ENCODE data around the gene PMEPA1. TPM values are rescaled to one million over a fixed set of nuclear protein-coding genes. Genes with fewer than 3 reads are reported as not detected.

The PMEPA1 gene
- total and polyA plus RNA-seq, 5 experiments from 2014 or later: 1.6 to 14.3 (median 5.0) TPM

DNA sequence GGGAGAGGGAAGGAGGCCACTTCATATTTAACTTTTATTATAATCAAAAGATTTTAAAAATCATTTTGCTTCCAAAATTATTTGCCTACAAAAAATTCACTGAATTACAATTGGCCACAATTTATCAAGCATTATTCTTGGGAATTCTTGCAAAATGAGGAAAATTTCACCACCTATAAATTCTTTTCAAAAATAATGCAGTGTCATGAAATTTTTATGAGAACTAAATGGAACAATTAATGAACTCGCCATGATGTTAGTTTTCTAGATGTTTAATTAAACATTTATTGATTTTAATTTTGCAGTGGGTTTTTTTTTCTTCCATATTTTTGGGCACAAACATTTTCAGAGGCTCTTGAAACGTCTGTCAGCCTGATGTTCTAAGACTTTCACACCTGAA lies 83.8 kb downstream of the PMEPA1 start:
- no peak for ATAC-seq
- peak overlapping the region; percentile 46 to 99 (median 88) for H3K27ac Mint-ChIP-seq
- H3K27me3 Mint-ChIP-seq: no peaks in the 10 kb centered on the region
- peaks cover 0 to 17% (median 5%) of the 10 kb centered on the region in 9 donors for H3K9me3 Mint-ChIP-seq
- no peak for DNase-seq
- POLR2A ChIA-PET: interaction anchor here (6.7 kb wide), 1 partner anchor 8 kb away, joined by 239 read pairs; the partner anchor contains the start of gene ZBP1
- H3K4me1 Mint-ChIP-seq: peaks cover 33 to 89% (median 81%) of the 10 kb centered on the region in 4 donors
- peak overlapping the region in 9 of 10 donors; percentile 22 to 96 (median 67) for H3K4me3 Mint-ChIP-seq
- H3K36me3 Mint-ChIP-seq: peaks cover 9 to 24% (median 14%) of the 10 kb centered on the region in 3 donors

DNA sequence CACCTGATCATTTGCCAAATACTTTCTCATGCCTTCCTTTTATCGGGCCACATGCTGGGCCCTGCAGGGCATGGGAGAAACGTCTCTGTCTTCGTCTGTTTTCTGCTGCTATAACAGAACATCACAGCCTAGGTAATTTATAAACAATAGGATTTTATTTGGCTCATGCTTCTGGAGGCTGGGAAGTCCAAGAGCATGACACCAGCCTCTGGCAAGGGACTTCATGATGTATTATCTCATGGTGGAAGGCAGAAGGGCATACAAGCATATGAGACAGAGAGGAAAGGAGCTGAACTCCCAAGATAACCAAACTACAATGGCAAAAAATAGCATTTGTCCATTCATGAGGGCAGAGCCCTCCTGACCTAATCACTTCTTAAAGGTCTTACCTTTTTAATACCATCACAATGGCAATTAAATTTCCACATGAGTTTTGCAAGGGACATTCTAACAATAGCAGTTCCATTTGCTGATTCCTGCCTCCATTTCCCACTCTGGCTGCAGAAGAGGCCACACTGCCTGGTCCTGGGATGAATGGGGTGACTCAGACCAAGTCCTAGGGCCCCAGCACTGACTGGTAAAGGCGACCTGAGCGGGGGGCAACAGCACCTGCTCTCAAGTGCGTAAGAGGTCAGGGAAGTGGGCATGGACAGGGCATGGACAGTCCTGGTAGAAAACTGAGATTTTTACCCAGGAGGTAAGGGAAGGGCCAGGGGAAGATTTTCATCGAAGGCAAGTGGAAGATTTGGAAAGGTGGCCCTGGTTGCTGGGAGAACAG lies 84.4 kb downstream of the PMEPA1 start:
- H3K27ac Mint-ChIP-seq: peak overlapping the region in 8 of 10 donors; percentile 48 to 89 (median 74)
- H3K9me3 Mint-ChIP-seq: peaks cover 0 to 17% (median 5%) of the 10 kb centered on the region in 9 donors
- POLR2A ChIA-PET: no interaction called here
- ATAC-seq (no peak), DNase-seq (no peak)
- no peaks in the 10 kb centered on the region for H3K27me3 Mint-ChIP-seq
- peaks cover 34 to 89% (median 81%) of the 10 kb centered on the region in 4 donors for H3K4me1 Mint-ChIP-seq
- H3K4me3 Mint-ChIP-seq: peak overlapping the region in 7 of 10 donors; percentile 13 to 96 (median 72)
- peaks cover 9 to 24% (median 14%) of the 10 kb centered on the region in 3 donors for H3K36me3 Mint-ChIP-seq

DNA sequence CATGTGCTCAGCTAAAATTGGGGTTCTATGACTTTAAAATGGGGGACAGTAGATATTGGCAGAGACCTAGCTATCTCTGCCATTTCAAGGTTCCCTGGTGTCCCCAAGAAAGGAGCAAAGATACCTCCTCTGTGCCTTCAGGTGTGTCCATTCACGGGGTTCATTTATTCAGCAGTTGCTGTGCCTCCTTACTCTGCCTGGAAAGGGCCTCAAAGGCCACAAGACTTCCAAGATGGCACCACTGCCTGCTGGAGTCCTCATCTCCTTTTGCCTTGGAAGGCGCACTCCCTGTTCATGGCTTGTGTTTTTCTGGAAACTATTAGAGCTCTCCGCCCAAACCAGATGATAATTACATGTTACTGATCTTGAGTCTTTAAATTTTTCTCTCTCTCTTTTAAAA lies 85.7 kb downstream of the PMEPA1 start:
- no peak for DNase-seq
- ATAC-seq: no peak
- Mint-ChIP-seq H3K4me1 (peaks cover 30 to 88% (median 79%) of the 10 kb centered on the region in 4 donors), H3K9me3 (peaks cover 0 to 17% (median 5%) of the 10 kb centered on the region in 9 donors), H3K36me3 (peaks cover 9 to 23% (median 14%) of the 10 kb centered on the region in 3 donors), H3K27me3 (no peaks in the 10 kb centered on the region), H3K27ac (peak overlapping the region in 6 of 10 donors; percentile 37 to 74 (median 54)), H3K4me3 (no peak overlapping the region)
- POLR2A ChIA-PET: no interaction called here

GRCh38 chr20:57622579-57623381 lies 87.0 kb downstream of the PMEPA1 start:
- Mint-ChIP-seq H3K4me3 (peak overlapping the region in 8 of 10 donors; percentile 14 to 89 (median 56)), H3K9me3 (peaks cover 0 to 17% (median 5%) of the 10 kb centered on the region in 9 donors), H3K4me1 (peaks cover 34 to 93% (median 82%) of the 10 kb centered on the region in 4 donors), H3K36me3 (peaks cover 9 to 23% (median 14%) of the 10 kb centered on the region in 3 donors), H3K27me3 (no peaks in the 10 kb centered on the region), H3K27ac (peak overlapping the region; percentile 60 to 90 (median 79))
- POLR2A ChIA-PET: interaction anchor here (0.7 to 9.3 kb wide), 7 partner anchors 7 to 89 kb away, joined by 3 to 239 read pairs (median 4); no protein-coding TSS in a partner anchor
- DNase-seq (peak; percentile 50 to 84 (median 62)), ATAC-seq (peak; percentile 9 to 15)

DNA sequence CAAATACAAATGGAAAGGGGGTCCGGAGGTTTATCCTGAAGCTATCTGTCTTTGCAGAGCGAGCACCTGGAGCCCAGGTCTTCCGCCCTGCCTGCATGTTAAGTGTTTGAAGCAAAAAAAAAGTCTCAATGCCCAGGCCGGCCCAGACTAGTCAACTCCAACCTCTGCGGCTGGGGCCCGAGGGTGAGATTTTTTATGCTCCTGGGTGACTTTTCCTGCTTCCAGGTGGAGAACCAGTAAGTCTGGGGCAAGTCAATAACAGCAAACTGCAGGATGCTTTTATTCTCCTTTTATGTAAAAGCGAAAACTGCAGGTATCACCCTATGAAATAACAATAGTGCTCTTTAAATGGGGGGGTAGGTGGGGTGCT lies 87.6 kb downstream of the PMEPA1 start:
- peaks cover 35 to 93% (median 82%) of the 10 kb centered on the region in 4 donors for H3K4me1 Mint-ChIP-seq
- no peaks in the 10 kb centered on the region for H3K27me3 Mint-ChIP-seq
- H3K27ac Mint-ChIP-seq: peak overlapping the region; percentile 60 to 90 (median 79)
- H3K9me3 Mint-ChIP-seq: peaks cover 0 to 17% (median 5%) of the 10 kb centered on the region in 9 donors
- peaks cover 9 to 23% (median 14%) of the 10 kb centered on the region in 3 donors for H3K36me3 Mint-ChIP-seq
- H3K4me3 Mint-ChIP-seq: peak overlapping the region in 8 of 10 donors; percentile 14 to 89 (median 56)
- POLR2A ChIA-PET: interaction anchor here (1.3 to 9.3 kb wide), 5 partner anchors 7 to 89 kb away, joined by 3 to 239 read pairs (median 4); no protein-coding TSS in a partner anchor
- no peak for ATAC-seq
- DNase-seq: no peak

GRCh38 chr20:57621421-57622200 lies 88.2 kb downstream of the PMEPA1 start:
- H3K27me3 Mint-ChIP-seq: no peaks in the 10 kb centered on the region
- POLR2A ChIA-PET: interaction anchor here (0.7 to 9.3 kb wide), 5 partner anchors 8 to 90 kb away, joined by 3 to 239 read pairs (median 4); no protein-coding TSS in a partner anchor
- peak overlapping the region; percentile 81 to 93 (median 86) for H3K4me3 Mint-ChIP-seq
- H3K4me1 Mint-ChIP-seq: peaks cover 36 to 93% (median 82%) of the 10 kb centered on the region in 4 donors
- peaks cover 9 to 23% (median 16%) of the 10 kb centered on the region in 3 donors for H3K36me3 Mint-ChIP-seq
- no peak for DNase-seq
- no peak for ATAC-seq
- peaks cover 0 to 17% (median 5%) of the 10 kb centered on the region in 9 donors for H3K9me3 Mint-ChIP-seq
- H3K27ac Mint-ChIP-seq: peak overlapping the region; percentile 96 to 99 (median 97)

- Mint-ChIP-seq H3K36me3 (peaks cover 9 to 18% (median 12%) of the 10 kb centered on the region in 3 donors), H3K4me3 (peak overlapping the region; percentile 81 to 93 (median 86)), H3K4me1 (peaks cover 31 to 92% (median 77%) of the 10 kb centered on the region in 4 donors), H3K27me3 (no peaks in the 10 kb centered on the region), H3K9me3 (peaks cover 0 to 13% (median 5%) of the 10 kb centered on the region in 9 donors), H3K27ac (peak overlapping the region; percentile 96 to 99 (median 97))
- no peak for ATAC-seq
- POLR2A ChIA-PET: interaction anchor here (0.7 to 9.3 kb wide), 7 partner anchors 8 to 227 kb away, joined by 3 to 239 read pairs (median 14); no protein-coding TSS in a partner anchor
- peak in 3 of 10 donors; percentile 23 to 32 (median 30) for DNase-seq
Measured at GRCh38 chr20:57620999-57621398, 88.8 kb downstream of the PMEPA1 start.

GRCh38 chr20:57620274-57620990 lies 89.4 kb downstream of the PMEPA1 start, which contains the start of gene ZBP1:
Gene ZBP1 (minus strand): TSS chr20:57620426. CDS start chr20:57620295, 131 bp downstream.
- peaks cover 0 to 13% (median 4%) of the 10 kb centered on the region in 9 donors for H3K9me3 Mint-ChIP-seq
- H3K27ac Mint-ChIP-seq: peak within 1 kb of the TSS; percentile 96 to 99 (median 97)
- H3K4me1 Mint-ChIP-seq: peaks cover 27 to 91% (median 74%) of the 10 kb centered on the region in 4 donors
- peak; percentile 43 to 44 for ATAC-seq
- H3K4me3 Mint-ChIP-seq: peak within 1 kb of the TSS; percentile 81 to 93 (median 86)
- peaks cover 6 to 18% (median 16%) of the 10 kb centered on the region in 3 donors for H3K36me3 Mint-ChIP-seq
- H3K27me3 Mint-ChIP-seq: no peaks in the 10 kb centered on the region
- POLR2A ChIA-PET: interaction anchor here (1.2 to 9.3 kb wide), 12 partner anchors 9 to 227 kb away, joined by 3 to 239 read pairs (median 8); no protein-coding TSS in a partner anchor
- DNase-seq: peak in 8 of 10 donors; percentile 38 to 69 (median 50)

GRCh38 chr20:57619051-57619831 lies 90.6 kb downstream of the PMEPA1 start:
- Mint-ChIP-seq H3K27ac (peak overlapping the region; percentile 96 to 99 (median 97)), H3K9me3 (peaks cover 0 to under 1% (median 0%) of the 10 kb centered on the region in 9 donors), H3K27me3 (no peaks in the 10 kb centered on the region), H3K36me3 (peaks cover 0 to 22% (median 11%) of the 10 kb centered on the region in 3 donors), H3K4me1 (peaks cover 30 to 80% (median 68%) of the 10 kb centered on the region in 4 donors), H3K4me3 (peak overlapping the region; percentile 81 to 93 (median 86))
- DNase-seq (peak in 9 of 10 donors; percentile 57 to 88 (median 75)), ATAC-seq (peak; percentile 70 to 71)
- POLR2A ChIA-PET: interaction anchor here (0.6 to 9.3 kb wide), 16 partner anchors 10 to 1424 kb away, joined by 3 to 239 read pairs (median 6); no protein-coding TSS in a partner anchor

GRCh38 chr20:57618764-57619050 lies 91.1 kb downstream of the PMEPA1 start:
- H3K27me3 Mint-ChIP-seq: no peaks in the 10 kb centered on the region
- peaks cover 0 to 18% (median 10%) of the 10 kb centered on the region in 3 donors for H3K36me3 Mint-ChIP-seq
- no peak for DNase-seq
- ATAC-seq: no peak
- H3K4me3 Mint-ChIP-seq: peak overlapping the region; percentile 81 to 93 (median 86)
- H3K27ac Mint-ChIP-seq: peak overlapping the region; percentile 96 to 99 (median 97)
- POLR2A ChIA-PET: interaction anchor here (0.6 to 9.3 kb wide), 13 partner anchors 11 to 1424 kb away, joined by 3 to 239 read pairs (median 6); no protein-coding TSS in a partner anchor
- no peaks in the 10 kb centered on the region for H3K9me3 Mint-ChIP-seq
- H3K4me1 Mint-ChIP-seq: peaks cover 30 to 78% (median 66%) of the 10 kb centered on the region in 4 donors
